Brain microvascular endothelial cell (primary cell): Measurements from ENCODE around the gene RPL37A.

Experiments
- DNase-seq: peaks from one replicate; pipeline ENCODE4 v3.0.0-alpha.2; 2020
- H3K27ac ChIP-seq: fragments of 250-450 bp; sonication (Bioruptor Pico); 2 replicates; pipeline ENCODE4 v1.5.1; 2020; ENCODE audit warnings: mild to moderate bottlenecking, moderate library complexity
- H3K27me3 ChIP-seq: fragments of 250-450 bp; sonication (Bioruptor Pico); replicated peaks from 2 replicates; pipeline ENCODE4 v1.5.1; 2020; ENCODE audit warnings: mild to moderate bottlenecking
- H3K36me3 ChIP-seq: fragments of 250-450 bp; sonication (Bioruptor Pico); replicated peaks from 2 replicates; pipeline ENCODE4 v1.5.1; 2020; ENCODE audit warnings: mild to moderate bottlenecking
- H3K4me3 ChIP-seq: 2 replicates; pipeline ENCODE4 v1.5.1; 2011; ENCODE audit warnings: low read depth, mild to moderate bottlenecking, control low read depth, low read length, moderate library complexity
- CTCF ChIP-seq: IDR thresholded peaks from 2 replicates; pipeline ENCODE4 v1.5.1; 2011; ENCODE audit warnings: low read depth, mild to moderate bottlenecking, moderate library complexity, low read length, control low read depth, inconsistent platforms; ENCODE audit errors: missing control alignments
- in situ Hi-C: cut with HindIII; loops from 2 replicates; pipeline ENCODE4 v1.10.0; 2017; ENCODE audit warnings: low sequenced_read_pairs, low pct_ligation_motif_present

Gene RPL37A

DNA sequence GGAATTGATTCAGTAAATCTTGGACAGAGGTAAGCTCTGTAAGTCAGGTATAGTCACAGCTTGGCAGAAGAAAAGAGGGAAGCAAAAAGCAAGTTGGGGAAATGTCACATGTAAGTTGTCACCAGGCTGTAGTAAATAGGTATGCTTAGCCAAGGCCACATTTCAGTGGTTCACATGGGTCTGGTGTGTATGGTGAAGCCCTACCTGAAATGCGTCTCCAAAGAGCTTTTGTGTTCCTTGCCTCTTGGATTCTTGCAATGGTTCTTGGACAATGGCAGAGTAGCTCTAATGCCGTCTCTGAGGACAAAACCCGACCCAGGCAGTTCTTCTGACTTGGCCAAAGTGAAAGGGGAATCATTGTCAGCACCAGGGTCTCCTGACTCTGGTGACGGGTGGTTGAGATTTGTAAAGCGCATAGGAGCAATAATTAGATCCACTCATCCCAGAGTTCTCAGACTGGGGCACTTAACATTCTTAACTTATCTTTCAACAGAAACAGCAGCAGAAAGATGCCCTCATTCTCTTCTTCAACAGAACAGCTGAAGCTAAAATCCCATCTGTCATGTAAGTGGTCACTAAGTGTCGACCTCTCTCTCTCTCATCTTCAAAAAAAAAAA, 34.4 kb upstream of the RPL37A start:
- Histone ChIP-seq H3K4me3 (no peak overlapping the region), H3K27me3 (no peaks in the 10 kb centered on the region), H3K27ac (no peak overlapping the region), H3K36me3 (no peaks in the 10 kb centered on the region)
- no peak for TF ChIP-seq CTCF
- DNase-seq: no peak
- in situ Hi-C loops: no loop called here

GRCh38 chr2:216465579-216466195, 33.0 kb upstream of the RPL37A start:
- TF ChIP-seq CTCF: no peak
- Histone ChIP-seq H3K36me3 (peaks cover 4% of the 10 kb centered on the region), H3K27me3 (no peaks in the 10 kb centered on the region), H3K4me3 (no peak overlapping the region), H3K27ac (no peak overlapping the region)
- DNase-seq: no peak
- in situ Hi-C loops: no loop called here

DNA sequence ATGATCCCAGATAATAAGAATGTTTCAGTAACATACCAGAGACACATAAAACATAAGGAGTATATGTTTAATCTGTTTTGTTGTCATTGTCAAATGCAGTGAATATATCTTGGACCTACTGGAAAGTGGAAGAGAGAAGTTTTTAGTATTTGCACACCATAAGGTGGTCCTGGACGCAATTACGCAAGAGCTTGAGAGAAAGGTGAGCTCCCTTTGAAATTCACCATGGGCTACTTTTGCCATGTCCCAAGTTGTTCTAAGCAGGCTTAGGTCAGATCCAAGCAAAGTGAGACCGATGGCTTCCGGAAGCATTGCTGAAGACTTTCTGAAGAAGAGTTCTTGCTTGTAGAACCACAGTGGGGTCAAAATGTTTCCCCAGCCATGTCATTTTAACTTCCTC, 30.8 kb upstream of the RPL37A start:
- DNase-seq: no peak
- H3K4me3 ChIP-seq: no peak overlapping the region
- H3K27me3 ChIP-seq: no peaks in the 10 kb centered on the region
- no peak for TF ChIP-seq CTCF
- in situ Hi-C loops: no loop called here
- H3K27ac ChIP-seq: no peak overlapping the region
- peaks cover 4% of the 10 kb centered on the region for H3K36me3 ChIP-seq

DNA sequence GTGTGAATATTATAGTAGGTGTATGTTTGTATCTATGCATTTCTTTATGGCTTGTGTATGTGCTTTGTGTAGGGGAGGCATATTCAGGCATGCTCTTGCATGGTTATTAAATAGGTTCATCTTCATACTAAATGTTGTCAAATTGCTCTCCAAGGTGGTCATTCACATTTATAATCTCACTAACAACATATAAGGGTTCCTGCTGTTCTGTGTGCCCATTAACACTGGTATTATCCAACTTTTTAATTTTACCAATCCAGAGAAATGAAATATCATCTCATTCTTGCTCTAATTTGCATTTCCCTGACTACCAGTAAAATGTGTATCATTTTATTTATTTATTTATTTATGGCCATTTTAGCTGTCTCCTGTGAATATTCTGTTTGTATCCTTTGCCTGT, 29.0 kb upstream of the RPL37A start:
- no peak for DNase-seq
- H3K27ac ChIP-seq: no peak overlapping the region
- TF ChIP-seq CTCF: no peak
- peaks cover 4% of the 10 kb centered on the region for H3K36me3 ChIP-seq
- no peak overlapping the region for H3K4me3 ChIP-seq
- in situ Hi-C loops: no loop called here
- no peaks in the 10 kb centered on the region for H3K27me3 ChIP-seq

GRCh38 chr2:216473187-216473586, 25.5 kb upstream of the RPL37A start:
- Histone ChIP-seq H3K4me3 (no peak overlapping the region), H3K36me3 (peaks cover 4% of the 10 kb centered on the region), H3K27me3 (no peaks in the 10 kb centered on the region), H3K27ac (no peak overlapping the region)
- no peak for TF ChIP-seq CTCF
- no peak for DNase-seq
- in situ Hi-C loops: no loop called here

DNA sequence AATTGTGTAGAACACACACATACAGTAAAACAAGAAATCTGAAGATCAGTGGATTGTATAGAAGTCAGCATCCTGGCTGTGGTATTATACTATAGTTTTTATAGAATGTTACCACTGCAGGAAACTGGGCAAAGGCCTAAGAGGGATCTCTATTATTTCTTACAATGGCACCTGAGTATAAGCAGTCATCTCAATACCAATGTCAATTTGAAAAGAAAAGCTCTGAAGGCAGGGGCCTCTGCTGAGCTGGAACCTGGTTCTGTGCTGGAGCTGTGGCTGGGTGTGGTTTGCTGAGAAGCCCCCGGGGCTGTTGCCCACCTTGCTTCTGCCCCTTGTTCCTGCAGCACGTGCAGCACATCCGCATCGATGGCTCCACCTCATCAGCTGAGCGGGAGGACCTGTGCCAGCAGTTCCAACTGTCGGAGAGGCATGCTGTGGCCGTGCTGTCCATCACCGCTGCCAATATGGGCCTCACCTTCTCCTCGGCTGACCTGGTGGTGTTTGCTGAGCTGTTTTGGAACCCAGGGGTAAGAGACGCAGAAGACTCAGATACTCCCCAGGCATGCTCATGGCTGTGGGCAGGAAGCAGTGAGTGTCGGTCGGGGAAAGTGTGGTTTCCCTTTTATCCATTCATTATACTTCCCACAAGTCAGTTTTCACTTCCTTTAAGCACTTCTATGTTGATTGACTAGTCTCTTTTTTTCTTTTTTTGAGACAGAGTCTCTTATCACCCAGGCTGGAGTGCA, 23.5 kb upstream of the RPL37A start:
- H3K27ac ChIP-seq: no peak overlapping the region
- TF ChIP-seq CTCF: no peak
- H3K4me3 ChIP-seq: no peak overlapping the region

More for the DNA sequence above, 23.5 kb upstream of the RPL37A start:
- in situ Hi-C loops: no loop called here
- Histone ChIP-seq H3K27me3 (no peaks in the 10 kb centered on the region), H3K36me3 (no peaks in the 10 kb centered on the region)
- no peak for DNase-seq
